Right cardiac atrium (tissue), 5 donors: Measurements from ENCODE around the gene FIG4. TPM values are rescaled to one million over a fixed set of nuclear protein-coding genes. Genes with fewer than 3 reads are reported as not detected.
"Not testable (repeated sequence)": the region's sequence is repeated elsewhere in the genome, so short reads cannot be mapped to it uniquely, and the experiment has no call there.

Experiments
- ATAC-seq, 2 donors: fragments of 200-7000 bp; cut with Tn5 transposase; one replicate each; pipeline versions ENCODE4 v1.8.0 to v1.9.1; 2020; ENCODE audit warnings: moderate library complexity in 2 of 2, mild to moderate bottlenecking in 1 of 2
- DNase-seq, 3 donors: peaks; one replicate each; pipeline ENCODE4 v3.0.0-alpha.2; 2020
- H3K27ac ChIP-seq: one replicate; pipeline ENCODE4 v1.5.1; 2013; ENCODE audit warnings: mild to moderate bottlenecking, low read length, control low read depth, moderate library complexity
- H3K27me3 ChIP-seq: one replicate; pipeline ENCODE4 v1.6.1; 2013; ENCODE audit not compliant: control insufficient read depth, insufficient read depth
- H3K4me1 ChIP-seq: one replicate; pipeline ENCODE4 v1.6.1; 2013; ENCODE audit warnings: low read length; ENCODE audit not compliant: control insufficient read depth, insufficient read depth
- H3K4me3 ChIP-seq: one replicate; pipeline ENCODE4 v1.5.1; 2013; ENCODE audit warnings: low read length, control low read depth
- H3K9me3 ChIP-seq: one replicate; pipeline ENCODE4 v1.6.1; 2013; ENCODE audit warnings: low read length; ENCODE audit not compliant: control insufficient read depth
- WGBS: extraction: QIAGEN DNeasy Blood & Tissue Kit; methylation state at CpG from one replicate; pipeline ENCODE4 v1.1.7; 2013; 5-methylcytosine and 5-hydroxymethylcytosine counted together
- intact Hi-C, 4 donors: fragments of 100-400 bp; cut with DNase I; formaldehyde crosslinking; loops; one replicate each; pipeline versions ENCODE4 v1.11.0 to v1.14.0; 2022 to 2023
- polyA plus RNA-seq: library from polyadenylated mRNA; stranded (reverse); fragments of 200-250 nt; gene quantifications from one replicate; pipeline ENCODE4 v1.2.3, GENCODE V29; 2013
- total RNA-seq, 4 donors: library from RNA; stranded (reverse); fragmentation: NEBNext Ultra II Directional; extraction: Animal tissue kit (Norgen Biotek cat#: 25700); gene quantifications; one replicate each; pipeline ENCODE4 v1.2.1, GENCODE V29; 2021
- donor health status: healthy with polysubstance abuse.
- donor health status: DM: no; HTN: yes; CAD: no.
- donor health status: DM: no; HTN: no; CAD: no.
- donor health status: DM: no; HTN: yes; CAD: no; lungs with severe emphysema.
- donor health status: DM: yes; HTN: yes; CAD: no.

The FIG4 gene
- total and polyA plus RNA-seq, 5 donors, result 6.4 to 10.8 (median 9.2) TPM

- ATAC-seq (no peak), DNase-seq (no peak)
- 75% methylated on average over 6 of the region's 6 CpGs for WGBS
- H3K27me3 ChIP-seq, result no peaks in the 10 kb centered on the region
- no peak overlapping the region for H3K4me3 ChIP-seq
- no peaks in the 10 kb centered on the region for H3K9me3 ChIP-seq
- intact Hi-C loops, result no loop called here
- H3K4me1 ChIP-seq, result peaks cover 2% of the 10 kb centered on the region
- H3K27ac ChIP-seq, result no peak overlapping the region
Measured at GRCh38 chr6:109824105-109824504, 133.0 kb downstream of the FIG4 start.

DNA sequence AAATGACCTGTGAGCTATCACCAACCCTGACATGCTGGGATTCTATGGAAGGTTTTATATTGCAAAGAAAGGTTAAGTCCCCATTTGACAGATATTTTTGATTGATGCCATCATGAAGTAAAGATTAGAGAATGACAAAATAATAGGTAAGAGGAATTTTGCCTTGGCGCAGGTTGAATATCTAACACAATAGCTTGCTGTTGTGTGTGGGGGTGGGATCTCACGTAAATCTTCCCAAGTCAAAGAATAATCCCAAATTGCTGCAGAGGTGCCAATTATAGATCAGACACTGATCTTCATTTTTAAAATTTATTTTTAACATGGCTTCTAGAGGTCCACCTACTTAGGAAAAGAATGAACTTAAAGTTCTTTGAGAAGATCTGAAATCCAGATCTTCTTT, 135.5 kb downstream of the FIG4 start:
- ATAC-seq (no peak), DNase-seq (no peak)
- WGBS, result 93% methylated on average over 2 of the region's 2 CpGs
- Histone ChIP-seq H3K9me3 (no peaks in the 10 kb centered on the region), H3K27ac (no peak overlapping the region), H3K27me3 (no peaks in the 10 kb centered on the region), H3K4me3 (no peak overlapping the region), H3K4me1 (peaks cover 2% of the 10 kb centered on the region)
- intact Hi-C loops, result no loop called here

DNA sequence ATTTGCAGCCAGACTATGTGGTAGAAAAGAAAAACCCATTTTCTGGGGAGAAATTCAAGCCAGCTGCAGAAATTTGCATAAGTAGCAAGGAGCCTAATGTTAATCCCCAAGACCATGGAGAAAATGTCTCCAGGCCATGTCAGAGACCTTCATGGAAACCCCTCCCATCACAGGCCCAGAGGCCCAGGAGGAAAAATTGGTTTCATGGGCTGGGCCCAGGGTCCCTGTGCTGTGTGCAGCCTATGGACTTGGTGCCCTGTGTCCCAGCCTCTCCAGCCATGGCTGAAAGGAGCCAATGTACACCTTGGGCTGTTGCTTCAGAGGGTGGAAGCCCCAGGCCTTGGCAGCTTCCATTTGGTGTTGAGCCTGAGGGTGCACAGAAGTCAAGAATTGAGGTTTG, 140.3 kb downstream of the FIG4 start:
- H3K27ac ChIP-seq, H3K27me3 ChIP-seq, ATAC-seq, H3K9me3 ChIP-seq, intact Hi-C loops, H3K4me1 ChIP-seq, DNase-seq, H3K4me3 ChIP-seq: not testable (repeated sequence)

- Histone ChIP-seq H3K4me3 (no peak overlapping the region), H3K27me3 (no peaks in the 10 kb centered on the region), H3K27ac (no peak overlapping the region), H3K4me1 (no peaks in the 10 kb centered on the region), H3K9me3 (no peaks in the 10 kb centered on the region)
- intact Hi-C loops, result no loop called here
- DNase-seq (no peak), ATAC-seq (no peak)
- 40% methylated on average over 3 of the region's 3 CpGs for WGBS
Measured at GRCh38 chr6:109834131-109834530, 143.0 kb downstream of the FIG4 start.

DNA sequence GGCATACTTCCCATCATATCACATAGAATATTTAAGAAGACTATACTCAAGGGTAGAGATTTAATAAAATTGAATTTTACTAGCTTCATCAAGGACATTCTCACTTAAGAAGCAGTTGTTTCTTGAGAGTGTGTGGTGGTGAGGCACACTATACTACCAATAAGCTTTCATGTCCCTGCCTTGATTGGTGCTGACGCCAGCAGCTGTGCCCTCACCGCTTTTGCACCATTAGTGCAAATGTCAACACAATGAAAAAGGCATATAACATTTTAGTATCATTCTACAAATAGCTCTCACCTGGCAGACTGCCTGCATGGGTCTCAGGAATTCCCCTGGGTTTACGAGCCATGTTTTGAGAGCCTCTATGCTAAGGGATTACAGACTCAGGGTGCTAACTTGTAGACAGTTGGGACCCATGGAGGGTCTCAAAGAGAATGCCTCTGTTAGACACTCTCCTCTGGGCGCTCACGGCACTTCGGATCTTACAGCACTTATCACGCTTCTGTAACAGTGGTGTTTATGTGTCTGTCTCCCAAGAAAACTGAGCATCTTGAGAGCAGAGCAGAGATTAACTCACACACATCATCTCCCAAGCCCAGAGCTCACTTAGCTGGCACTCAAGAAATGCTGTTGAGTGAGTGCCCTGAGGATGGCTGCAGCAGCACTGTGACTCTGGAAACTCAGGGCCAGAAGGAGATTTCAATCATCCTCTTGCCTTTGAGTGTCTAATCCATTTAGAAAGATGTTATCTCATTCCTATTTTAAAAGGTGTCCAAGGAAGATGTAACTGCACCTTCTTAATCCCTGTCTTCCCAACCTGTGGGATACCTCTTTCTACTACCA, 143.7 kb downstream of the FIG4 start:
- ATAC-seq (no peak), DNase-seq (no peak)
- intact Hi-C loops, result no loop called here
- H3K4me3 ChIP-seq, result no peak overlapping the region
- no peak overlapping the region for H3K27ac ChIP-seq
- WGBS, result 68% methylated on average over 7 of the region's 7 CpGs
- no peaks in the 10 kb centered on the region for H3K4me1 ChIP-seq
- H3K9me3 ChIP-seq, result no peaks in the 10 kb centered on the region
- H3K27me3 ChIP-seq, result no peaks in the 10 kb centered on the region

GRCh38 chr6:109840034-109840433, 148.9 kb downstream of the FIG4 start:
- no peak for DNase-seq
- no peaks in the 10 kb centered on the region for H3K4me1 ChIP-seq
- intact Hi-C loops, result no loop called here

GRCh38 chr6:109840796-109841195, 149.7 kb downstream of the FIG4 start:
- no peak for DNase-seq
- no peaks in the 10 kb centered on the region for H3K4me1 ChIP-seq
- intact Hi-C loops, result no loop called here
- H3K27ac ChIP-seq, result no peak overlapping the region
- 91% methylated on average over 5 of the region's 5 CpGs for WGBS
- no peaks in the 10 kb centered on the region for H3K9me3 ChIP-seq
- no peaks in the 10 kb centered on the region for H3K27me3 ChIP-seq
- no peak for ATAC-seq
- no peak overlapping the region for H3K4me3 ChIP-seq

More at GRCh38 chr6:109840034-109840433, 148.9 kb downstream of the FIG4 start:
- Histone ChIP-seq H3K27me3 (no peaks in the 10 kb centered on the region), H3K27ac (no peak overlapping the region), H3K4me3 (no peak overlapping the region), H3K9me3 (no peaks in the 10 kb centered on the region)
- ATAC-seq, result no peak

- no peak overlapping the region for H3K27ac ChIP-seq
- H3K27me3 ChIP-seq, result no peaks in the 10 kb centered on the region
- H3K4me3 ChIP-seq, result no peak overlapping the region
- 94% methylated on average over 3 of the region's 3 CpGs for WGBS
- DNase-seq (no peak), ATAC-seq (no peak)
- no peaks in the 10 kb centered on the region for H3K4me1 ChIP-seq
- intact Hi-C loops, result no loop called here
- H3K9me3 ChIP-seq, result no peaks in the 10 kb centered on the region
Measured at GRCh38 chr6:109841869-109842268, 150.8 kb downstream of the FIG4 start.

DNA sequence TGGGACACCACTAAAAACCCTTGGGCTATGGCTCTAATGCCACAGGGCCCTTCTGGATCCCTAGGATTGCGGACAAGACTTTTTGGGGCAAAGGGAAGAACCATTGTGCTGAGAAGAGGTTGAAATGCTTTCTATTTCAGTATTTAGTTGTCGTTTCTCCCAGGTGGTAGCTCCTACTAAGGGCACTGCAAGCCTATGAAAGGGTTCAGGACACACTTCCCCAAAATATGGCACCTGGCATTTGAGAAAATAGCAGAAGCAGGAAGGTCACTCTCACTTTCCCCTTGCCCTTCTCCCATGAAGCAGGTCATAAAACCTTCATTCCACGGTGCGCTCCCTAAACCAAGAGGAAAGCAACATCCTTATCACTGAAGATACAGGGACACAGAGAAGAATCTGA, 161.6 kb downstream of the FIG4 start:
- no peak for DNase-seq
- WGBS, result 89% methylated on average over 4 of the region's 4 CpGs

DNA sequence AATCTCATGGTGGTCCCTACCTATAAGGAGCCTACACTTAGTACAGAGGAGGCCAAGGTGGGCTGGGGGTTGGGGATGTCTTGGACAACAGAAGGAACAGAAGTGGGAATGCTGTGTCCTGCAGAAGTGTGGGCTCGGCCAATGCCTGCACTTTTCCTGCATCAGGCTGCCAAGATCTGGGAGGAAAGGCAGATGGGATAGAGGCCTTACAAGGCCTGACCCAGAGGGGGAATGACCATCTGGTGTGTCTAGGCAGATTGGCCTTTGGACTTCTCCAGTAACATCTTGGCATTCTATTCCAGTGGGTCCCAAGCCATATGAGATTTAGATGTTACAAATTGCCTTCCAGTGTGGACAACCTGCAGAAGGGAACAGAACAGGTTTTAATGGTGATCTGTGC, 162.3 kb downstream of the FIG4 start:
- intact Hi-C loops, result no loop called here
- no peaks in the 10 kb centered on the region for H3K27me3 ChIP-seq
- no peaks in the 10 kb centered on the region for H3K9me3 ChIP-seq
- no peaks in the 10 kb centered on the region for H3K4me1 ChIP-seq
- no peak overlapping the region for H3K27ac ChIP-seq
- 81% methylated on average over 1 of the region's 1 CpG for WGBS
- no peak overlapping the region for H3K4me3 ChIP-seq
- DNase-seq, result no peak
- no peak for ATAC-seq

More for the DNA sequence above, 161.6 kb downstream of the FIG4 start:
- no peaks in the 10 kb centered on the region for H3K9me3 ChIP-seq
- intact Hi-C loops, result no loop called here
- no peak overlapping the region for H3K27ac ChIP-seq
- no peaks in the 10 kb centered on the region for H3K27me3 ChIP-seq
- ATAC-seq, result no peak
- H3K4me1 ChIP-seq, result no peaks in the 10 kb centered on the region
- H3K4me3 ChIP-seq, result no peak overlapping the region

GRCh38 chr6:109853951-109854350, 162.9 kb downstream of the FIG4 start:
- H3K27me3 ChIP-seq, result no peaks in the 10 kb centered on the region
- intact Hi-C loops, result no loop called here
- no peak overlapping the region for H3K4me3 ChIP-seq
- ATAC-seq (no peak), DNase-seq (no peak)
- 91% methylated on average over 2 of the region's 2 CpGs for WGBS
- no peak overlapping the region for H3K27ac ChIP-seq
- no peaks in the 10 kb centered on the region for H3K4me1 ChIP-seq
- no peaks in the 10 kb centered on the region for H3K9me3 ChIP-seq
